SKM-1 treated with dmso at 0.1 percent for 144 hours (cell line): ENCODE results near the gene ZGRF1.
A peak's percentile ranks its signal among the peaks of the same experiment; 100 is the strongest.
"Not testable (repeated sequence)": the region's sequence is repeated elsewhere in the genome, so short reads cannot be mapped to it uniquely, and the experiment has no call there.

Experiments
- DNase-seq: peaks from one replicate; lab custom pipeline; 2025; ENCODE audit not compliant: unreplicated experiment; lab: John Stamatoyannopoulos, UW

ZGRF1 gene

GRCh38 chr4:112645541-112646329 lies 9.0 kb upstream of the ZGRF1 start:
- no peak for DNase-seq

- not testable (repeated sequence) for DNase-seq
These were observed 8.2 kb upstream of the ZGRF1 start for GRCh38 chr4:112644595-112645535.

DNA sequence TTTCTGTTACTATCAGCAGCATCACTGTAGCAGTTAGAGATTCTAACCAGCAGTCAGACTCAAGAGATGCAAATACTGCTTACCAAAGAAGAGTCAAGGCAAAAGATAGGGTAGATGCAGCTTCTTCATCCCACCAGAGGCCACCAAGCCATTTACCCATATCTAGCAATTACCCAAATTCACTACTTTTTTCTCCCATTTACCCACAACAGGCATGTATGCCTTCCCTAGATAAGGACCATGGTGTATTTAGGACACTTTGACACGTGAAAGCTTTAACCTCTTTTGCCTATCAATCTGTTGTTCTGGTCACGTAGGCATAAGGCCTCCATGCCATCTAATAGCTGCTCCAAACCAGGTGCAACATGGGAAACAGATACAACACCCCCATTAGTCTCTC lies 5.8 kb upstream of the ZGRF1 start:
- no peak for DNase-seq

- DNase-seq = no peak
These were observed 800 bp upstream of the ZGRF1 start for GRCh38 chr4:112637552-112637866.

DNA sequence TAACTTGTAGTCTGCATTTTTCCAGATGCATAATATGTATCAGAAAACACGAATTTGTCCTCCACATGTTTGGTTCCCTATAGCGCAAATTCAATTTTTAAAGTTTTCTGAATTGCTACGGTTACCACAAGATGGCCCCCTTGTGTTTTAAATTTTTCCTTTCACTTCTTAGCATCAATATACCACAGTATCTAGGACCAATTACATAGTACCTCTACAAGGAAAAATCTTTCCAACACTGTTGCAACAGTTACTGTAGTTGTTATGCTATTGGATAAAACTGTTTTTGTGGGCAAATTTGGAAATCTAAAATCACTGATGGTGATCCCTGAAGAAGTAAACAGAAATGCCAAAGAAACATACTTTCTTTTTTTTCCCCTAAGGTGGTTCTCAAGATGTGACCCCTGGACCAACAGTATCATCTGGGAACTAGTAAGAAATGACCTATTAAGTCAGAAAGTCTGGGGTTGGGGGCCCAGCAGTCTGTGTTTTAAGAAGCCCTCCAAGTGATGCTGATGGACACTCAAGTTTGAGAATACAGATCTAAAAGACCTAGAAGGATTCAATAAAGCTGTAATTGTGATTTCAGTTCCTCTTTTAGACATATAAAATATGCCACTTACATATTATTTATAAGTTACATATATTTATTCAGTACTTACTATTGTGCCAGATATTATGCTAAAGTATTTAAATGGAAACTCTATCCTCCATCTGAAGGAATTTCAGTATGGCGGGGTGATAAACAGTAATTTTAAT lies 3.1 kb downstream of the ZGRF1 start:
- DNase-seq = peak; percentile 7

- no peak for DNase-seq
These were observed 10.5 kb downstream of the ZGRF1 start for GRCh38 chr4:112626228-112626627.

- DNase-seq = no peak
These were observed 19.7 kb downstream of the ZGRF1 start for GRCh38 chr4:112616984-112617383.

DNA sequence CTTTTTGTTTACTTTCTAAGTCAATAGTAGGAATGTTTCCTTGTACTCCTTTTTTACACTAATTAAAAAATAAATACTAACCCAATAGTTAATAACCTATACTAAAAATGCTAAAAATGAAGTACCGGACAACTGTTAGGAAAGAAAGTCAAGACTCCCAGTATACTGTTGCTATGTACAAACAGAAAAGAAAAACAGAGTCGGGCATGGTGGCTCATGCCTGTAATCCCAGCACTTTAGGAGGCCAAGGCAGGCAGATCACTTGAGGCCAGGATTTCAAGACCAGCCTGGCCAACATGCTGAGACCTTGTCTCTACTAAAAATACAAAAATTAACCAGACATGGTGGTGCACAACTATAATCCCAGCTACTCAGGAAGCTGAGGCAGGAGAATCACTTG lies 23.9 kb downstream of the ZGRF1 start:
- DNase-seq = not testable (repeated sequence)

DNA sequence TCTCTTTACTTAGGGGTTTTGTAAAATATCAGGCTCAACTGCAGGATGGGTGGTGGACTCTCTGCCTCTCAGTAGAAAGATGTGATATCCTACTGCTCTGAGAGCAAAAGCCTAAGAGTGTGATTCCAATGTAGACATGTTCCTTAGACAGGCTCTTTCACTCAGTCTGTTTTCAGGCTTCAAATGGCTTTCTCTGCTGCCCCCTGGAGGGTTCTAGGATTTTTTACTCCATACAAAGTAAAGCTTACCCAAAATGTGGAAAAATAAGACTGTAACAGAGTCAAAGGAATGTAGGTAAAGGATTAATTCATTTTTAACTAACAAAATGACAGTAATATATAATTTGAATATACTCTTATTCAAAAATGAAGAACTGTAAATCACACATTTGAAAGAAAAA lies 32.1 kb downstream of the ZGRF1 start:
- peak; percentile 39 for DNase-seq

DNA sequence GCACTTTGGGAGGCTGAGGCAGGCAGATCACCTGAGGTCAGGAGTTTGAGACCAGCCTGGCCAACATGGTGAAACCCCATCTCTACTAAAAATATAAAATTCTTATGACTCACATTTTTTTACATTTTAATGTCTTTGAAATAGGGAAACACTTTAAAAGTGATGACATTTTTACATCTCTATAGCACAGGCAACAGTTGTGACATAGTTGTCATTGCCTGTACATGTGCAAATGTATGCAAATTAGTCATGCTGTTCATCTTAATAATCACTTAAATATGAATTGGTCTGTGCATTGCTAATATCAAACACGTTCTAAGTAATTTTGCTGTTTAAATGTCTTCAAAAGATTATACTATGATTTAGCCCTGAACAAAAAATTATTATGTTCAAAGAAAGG lies 41.7 kb downstream of the ZGRF1 start:
- no peak for DNase-seq

- no peak for DNase-seq
These were observed 43.1 kb downstream of the ZGRF1 start for GRCh38 chr4:112593438-112594133.

- DNase-seq = no peak
These were observed 44.0 kb downstream of the ZGRF1 start for GRCh38 chr4:112592717-112593116.

DNA sequence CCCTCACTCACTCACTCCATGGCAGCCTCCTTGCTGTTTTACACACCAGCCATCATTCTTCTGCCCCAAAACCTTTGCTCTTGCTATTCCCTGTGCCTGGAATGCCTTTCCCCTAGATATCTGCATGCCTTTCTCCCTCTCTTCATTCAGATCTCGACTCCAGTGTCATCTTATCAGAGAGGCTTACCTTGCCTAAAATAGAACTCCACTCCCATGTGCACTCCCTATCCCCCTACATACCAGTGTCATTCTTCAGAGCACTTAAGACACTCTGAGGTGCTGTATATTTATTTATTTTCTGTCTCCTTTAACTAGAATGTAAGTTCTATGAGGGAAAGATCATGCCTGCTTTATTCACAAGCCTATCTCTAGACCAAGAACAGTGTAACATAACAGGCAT lies 45.1 kb downstream of the ZGRF1 start:
- no peak for DNase-seq

- no peak for DNase-seq
These were observed 47.5 kb downstream of the ZGRF1 start for GRCh38 chr4:112589206-112589605.

- DNase-seq = no peak
These were observed 50.6 kb downstream of the ZGRF1 start for GRCh38 chr4:112585977-112586736.

DNA sequence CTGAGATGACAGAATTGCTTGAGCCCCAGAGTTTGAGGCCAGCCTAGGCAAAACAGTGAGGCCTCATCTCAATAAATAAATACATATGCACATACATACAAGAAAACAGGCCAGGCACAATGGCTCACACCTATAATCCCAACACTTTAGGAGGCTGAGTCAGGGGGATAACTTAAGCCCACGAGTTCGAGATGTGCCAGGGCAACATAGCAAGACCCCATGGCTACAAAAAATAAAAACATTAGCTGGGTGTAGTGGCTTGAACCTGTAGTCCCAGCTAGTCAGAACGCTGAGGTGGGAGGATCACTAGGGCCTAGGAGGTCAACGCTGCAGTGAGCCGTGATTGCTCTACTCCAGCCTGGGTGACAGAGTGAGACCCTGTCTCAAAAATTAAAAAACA lies 69.2 kb downstream of the ZGRF1 start:
- no peak for DNase-seq

DNA sequence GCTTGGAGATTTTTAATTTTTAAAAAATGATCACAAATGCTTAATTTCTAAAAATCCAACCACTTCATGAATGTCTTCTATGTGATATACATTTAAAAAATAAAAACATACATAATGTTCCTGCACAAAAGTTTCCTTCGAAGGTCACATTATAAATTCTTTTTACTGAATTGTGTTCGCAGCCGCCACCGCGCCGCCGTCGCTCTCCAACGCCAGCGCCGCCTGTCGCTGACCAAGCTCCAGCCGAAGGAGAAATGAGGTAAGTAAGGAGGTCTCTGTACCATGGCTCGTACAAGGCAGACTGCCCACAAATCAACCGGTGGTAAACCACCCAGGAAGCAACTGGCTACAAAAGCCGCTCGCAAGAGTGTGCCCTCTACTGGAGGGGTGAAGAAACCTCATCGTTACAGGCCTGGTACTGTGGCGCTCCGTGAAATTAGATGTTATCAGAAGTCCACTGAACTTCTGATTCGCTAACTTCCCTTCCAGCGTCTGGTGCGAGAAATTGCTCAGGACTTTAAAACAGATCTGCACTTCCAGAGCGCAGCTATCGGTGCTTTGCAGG lies 71.9 kb downstream of the ZGRF1 start:
- DNase-seq = no peak

DNA sequence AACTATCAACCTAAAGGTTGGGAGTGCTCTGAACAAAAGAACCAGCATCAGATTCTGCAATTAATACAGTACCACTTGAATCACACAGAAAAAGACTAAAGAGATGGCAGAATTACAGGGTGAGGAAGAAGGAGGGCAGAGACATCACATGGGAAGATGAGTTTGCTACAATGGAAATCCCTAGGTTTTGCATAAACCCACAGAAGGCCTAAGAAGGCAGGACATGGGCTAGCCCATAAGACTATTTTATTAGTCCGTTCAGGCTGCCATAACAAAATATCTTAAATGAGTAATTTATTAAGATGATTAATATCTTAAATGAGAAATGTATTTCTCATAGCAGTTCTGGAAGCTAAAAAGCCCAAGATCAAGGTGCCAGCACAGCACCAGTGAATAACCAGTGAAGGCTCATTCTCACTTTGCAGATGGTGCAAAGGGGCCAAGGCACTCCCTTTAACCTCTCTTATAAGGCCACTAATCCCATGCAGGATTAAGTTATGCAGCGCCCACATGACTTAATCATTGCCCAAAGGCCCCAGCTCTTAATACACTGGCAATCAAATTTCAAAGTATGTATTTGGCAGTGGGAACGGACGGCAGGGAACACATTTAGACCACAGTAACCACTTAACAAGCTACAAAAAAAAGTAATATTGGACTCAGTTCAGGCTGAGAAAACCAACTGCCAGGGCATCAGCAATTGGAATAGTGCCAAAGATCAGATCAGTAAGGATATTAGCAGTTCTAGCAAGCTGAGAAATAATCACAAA lies 73.1 kb downstream of the ZGRF1 start:
- no peak for DNase-seq

GRCh38 chr4:112562254-112562879 lies 74.3 kb downstream of the ZGRF1 start:
- no peak for DNase-seq
